WERI-Rb-1 (cell line): ENCODE data around the gene MAP4K4.

Source experiments
- DNase-seq: peaks from one replicate; pipeline ENCODE4 v3.0.0-alpha.2; 2020
- H3K27ac ChIP-seq: fragments of 250-450 bp; sonication (Bioruptor Pico); 2 replicates; pipeline ENCODE4 v1.5.1; 2020; ENCODE audit warnings: mild to moderate bottlenecking, moderate library complexity
- H3K27me3 ChIP-seq: fragments of 250-450 bp; sonication (Bioruptor Pico); 2 replicates; pipeline ENCODE4 v1.5.1; 2021; ENCODE audit warnings: mild to moderate bottlenecking, low read depth, moderate library complexity; ENCODE audit not compliant: insufficient read depth, severe bottlenecking
- H3K36me3 ChIP-seq: fragments of 250-450 bp; sonication (Bioruptor Pico); 2 replicates; pipeline ENCODE4 v1.5.1; 2020; ENCODE audit warnings: mild to moderate bottlenecking, moderate library complexity
- H3K4me3 ChIP-seq: 2 replicates; pipeline ENCODE4 v1.5.1; 2011; ENCODE audit warnings: low read depth, mild to moderate bottlenecking, control low read depth, low read length
- H3K9me3 ChIP-seq: fragments of 250-450 bp; sonication (Bioruptor Pico); 2 replicates; pipeline ENCODE4 v1.5.1; 2021; ENCODE audit warnings: mild to moderate bottlenecking, moderate library complexity; ENCODE audit not compliant: severe bottlenecking
- CTCF ChIP-seq: IDR thresholded peaks from 2 replicates; pipeline ENCODE4 v1.5.1; 2011; ENCODE audit warnings: low read depth, mild to moderate bottlenecking, control low read depth, inconsistent platforms, low read length

The MAP4K4 gene

GRCh38 chr2:101677658-101678057 is 19.8 kb upstream of the MAP4K4 start:
- no peak overlapping the region for H3K4me3 ChIP-seq
- TF ChIP-seq CTCF: no peak
- no peak overlapping the region for H3K27ac ChIP-seq
- DNase-seq: no peak
- peaks cover 2% of the 10 kb centered on the region for H3K9me3 ChIP-seq
- H3K27me3 ChIP-seq: no peaks in the 10 kb centered on the region
- no peaks in the 10 kb centered on the region for H3K36me3 ChIP-seq

DNA sequence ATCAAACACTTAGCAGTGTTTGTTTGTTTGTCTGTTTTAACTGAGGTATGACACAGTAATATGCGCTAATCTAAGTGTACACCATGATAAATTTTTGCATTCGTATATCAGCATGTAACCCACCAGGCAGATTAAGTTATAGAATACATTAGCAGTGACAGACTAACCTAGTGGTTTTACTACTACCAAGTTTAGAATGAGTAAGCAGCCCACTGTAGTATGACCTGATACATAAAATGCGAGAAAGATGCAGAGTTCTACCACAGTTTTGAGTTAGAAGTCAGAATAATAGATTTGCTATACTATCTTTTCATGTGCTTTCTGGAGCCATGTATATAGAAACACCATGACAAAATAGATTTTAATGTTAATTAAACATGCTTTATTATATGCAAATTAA is 19.1 kb upstream of the MAP4K4 start:
- DNase-seq: no peak
- no peaks in the 10 kb centered on the region for H3K27me3 ChIP-seq
- no peak for TF ChIP-seq CTCF

GRCh38 chr2:101679037-101679726 is 18.3 kb upstream of the MAP4K4 start:
- H3K27me3 ChIP-seq: no peaks in the 10 kb centered on the region
- no peak overlapping the region for H3K27ac ChIP-seq
- no peaks in the 10 kb centered on the region for H3K36me3 ChIP-seq
- TF ChIP-seq CTCF: no peak
- H3K9me3 ChIP-seq: no peaks in the 10 kb centered on the region
- no peak for DNase-seq
- no peak overlapping the region for H3K4me3 ChIP-seq

More for the DNA sequence above, 19.1 kb upstream of the MAP4K4 start:
- H3K36me3 ChIP-seq: no peaks in the 10 kb centered on the region
- no peak overlapping the region for H3K27ac ChIP-seq
- H3K9me3 ChIP-seq: no peaks in the 10 kb centered on the region
- no peak overlapping the region for H3K4me3 ChIP-seq

DNA sequence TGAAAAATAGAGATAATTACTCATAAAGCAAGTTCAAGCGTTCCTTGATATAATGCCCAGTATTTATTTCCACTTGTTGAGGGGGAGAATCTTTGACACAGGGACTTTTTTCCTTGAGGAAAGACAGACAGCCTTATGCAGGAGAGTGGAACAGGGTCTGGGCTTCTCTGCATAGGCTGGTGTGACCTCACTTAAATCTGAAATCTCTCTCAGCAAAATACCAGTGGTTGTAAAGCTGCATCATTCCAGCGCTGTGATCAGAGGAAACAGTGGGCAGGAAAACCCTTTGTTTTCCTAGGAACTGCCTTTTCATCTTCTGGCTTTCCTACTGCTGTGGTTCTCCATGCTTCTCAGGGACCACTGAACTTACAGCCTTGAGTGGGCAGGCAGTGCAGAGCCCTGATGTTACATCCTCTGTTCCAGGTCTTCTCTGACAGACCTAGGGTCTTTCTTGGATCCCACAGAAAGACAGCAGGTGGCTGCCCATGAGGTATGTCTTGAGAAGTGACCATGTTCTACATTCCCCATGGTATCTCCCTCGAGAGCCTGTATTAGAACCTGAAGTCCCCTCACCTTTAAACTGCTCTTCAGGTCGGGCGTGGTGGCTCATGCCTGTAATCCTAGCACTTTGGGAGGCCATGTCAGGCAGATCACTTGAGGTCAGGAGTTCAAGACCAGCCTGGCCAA is 17.6 kb upstream of the MAP4K4 start:
- Histone ChIP-seq H3K9me3 (no peaks in the 10 kb centered on the region), H3K36me3 (no peaks in the 10 kb centered on the region), H3K27ac (no peak overlapping the region), H3K4me3 (no peak overlapping the region), H3K27me3 (no peaks in the 10 kb centered on the region)
- DNase-seq: no peak
- no peak for TF ChIP-seq CTCF

DNA sequence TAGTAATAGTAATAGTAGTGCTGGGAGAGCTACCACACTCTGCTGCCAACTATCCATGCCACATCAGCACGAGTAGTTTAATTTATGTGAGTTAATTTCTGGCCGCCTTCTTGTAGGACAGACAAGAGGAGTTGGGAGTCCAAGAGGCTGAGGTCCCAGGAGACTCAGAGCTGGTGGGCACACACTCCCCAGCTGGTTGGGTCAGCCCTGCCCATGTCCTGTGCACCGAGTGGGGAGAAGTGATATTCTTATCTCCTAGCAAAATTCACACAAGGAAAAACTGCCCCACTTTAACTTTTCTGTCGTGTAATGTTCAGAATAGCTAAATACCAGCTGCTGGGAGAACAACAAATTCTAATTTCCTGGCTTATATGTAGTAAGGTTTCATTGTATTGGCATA is 15.2 kb upstream of the MAP4K4 start:
- no peaks in the 10 kb centered on the region for H3K9me3 ChIP-seq
- no peaks in the 10 kb centered on the region for H3K36me3 ChIP-seq
- H3K4me3 ChIP-seq: no peak overlapping the region
- DNase-seq: no peak
- H3K27ac ChIP-seq: no peak overlapping the region
- no peak for TF ChIP-seq CTCF
- no peaks in the 10 kb centered on the region for H3K27me3 ChIP-seq
